Calu3 (cell line): ENCODE results near the gene TSNAXIP1. TPM values are rescaled to one million over a fixed set of nuclear protein-coding genes. Genes with fewer than 3 reads are reported as not detected.

Experiments used
- BruUV-seq: library from RNA; stranded (reverse); fragments of 400-500 nt; replicated peaks from 2 replicates; lab custom pipeline; 2021; lab: Mats Ljungman, UMichigan
- CTCF ChIA-PET: fragments of 300-600 bp; sonication (Branson Sonifier 250); formaldehyde crosslinking; loops from one replicate; lab custom pipeline; 2022; ENCODE audit warnings: antibody characterized with exemption; lab: Charles Lee
- DNase-seq: peaks from one replicate; pipeline ENCODE4 v3.0.0; 2022
- H3K27ac Mint-ChIP-seq: one replicate; pipeline ENCODE4 v1.8.0; 2022; ENCODE audit warnings: mixed read lengths; ENCODE audit not compliant: unreplicated experiment
- H3K27me3 Mint-ChIP-seq: one replicate; pipeline ENCODE4 v1.8.0; 2022; ENCODE audit warnings: mixed read lengths; ENCODE audit not compliant: unreplicated experiment
- H3K36me3 Mint-ChIP-seq: one replicate; pipeline ENCODE4 v1.8.0; 2022; ENCODE audit warnings: mild to moderate bottlenecking, moderate library complexity, mixed read lengths; ENCODE audit not compliant: insufficient read depth, unreplicated experiment
- H3K4me1 Mint-ChIP-seq: one replicate; pipeline ENCODE4 v1.8.0; 2022; ENCODE audit warnings: mild to moderate bottlenecking, low read depth, mixed read lengths; ENCODE audit not compliant: unreplicated experiment
- H3K4me3 Mint-ChIP-seq: one replicate; pipeline ENCODE4 v1.8.0; 2022; ENCODE audit warnings: mild to moderate bottlenecking, low read depth, moderate library complexity, mixed read lengths; ENCODE audit not compliant: unreplicated experiment
- H3K9me3 Mint-ChIP-seq: one replicate; pipeline ENCODE4 v1.8.0; 2022; ENCODE audit warnings: low read depth, mixed read lengths; ENCODE audit not compliant: unreplicated experiment
- CTCF ChIP-seq: fragments of 200-600 bp; IDR thresholded peaks from one replicate; pipeline ENCODE4 v1.8.0; 2022; ENCODE audit warnings: antibody characterized with exemption; ENCODE audit not compliant: unreplicated experiment
- intact Hi-C: fragments of 100-400 bp; cut with micrococcal nuclease; formaldehyde crosslinking; loops from one replicate; pipeline ENCODE4 v1.10.0; 2022; ENCODE audit not compliant: unreplicated experiment
- total RNA-seq: library from RNA; stranded (reverse); gene quantifications from 2 replicates; pipeline ENCODE4 v1.2.3, GENCODE V29; 2022

The TSNAXIP1 gene
- total RNA-seq, 1 experiment from 2014 or later: 1.0 TPM

- no peaks in the 10 kb centered on the region for H3K27me3 Mint-ChIP-seq
- H3K36me3 Mint-ChIP-seq: peaks cover 61% of the 10 kb centered on the region
- peak; percentile 47 for DNase-seq
- H3K4me1 Mint-ChIP-seq: peaks cover 25% of the 10 kb centered on the region
- H3K4me3 Mint-ChIP-seq: peak within 1 kb of the TSS; percentile 87
- intact Hi-C loops: no loop called here
- no peaks in the 10 kb centered on the region for H3K9me3 Mint-ChIP-seq
- no peak for TF ChIP-seq CTCF
- peak within 1 kb of the TSS; percentile 90 for H3K27ac Mint-ChIP-seq
- CTCF ChIA-PET: interaction anchor here (0.6 to 1.5 kb wide), 4 partner anchors 11 to 161 kb away, joined by 3 to 6 read pairs (median 4); no protein-coding TSS in a partner anchor
- no TSS peak for BruUV-seq
These were observed 40.6 kb downstream of the TSNAXIP1 start, which contains the start of gene CENPT for GRCh38 chr16:67847064-67847861. Gene CENPT, minus strand, starts transcription at chr16:67847693. Its CDS starts 13,834 bp downstream, at chr16:67833859.

GRCh38 chr16:67848118-67848517, 41.4 kb downstream of the TSNAXIP1 start:
- intact Hi-C loops: no loop called here
- peaks cover 20% of the 10 kb centered on the region for H3K4me1 Mint-ChIP-seq
- peak overlapping the region; percentile 77 for H3K27ac Mint-ChIP-seq

GRCh38 chr16:67853670-67854069, 47.0 kb downstream of the TSNAXIP1 start:
- H3K9me3 Mint-ChIP-seq: no peaks in the 10 kb centered on the region
- TF ChIP-seq CTCF: no peak
- H3K27ac Mint-ChIP-seq: no peak overlapping the region
- H3K27me3 Mint-ChIP-seq: no peaks in the 10 kb centered on the region
- peaks cover 48% of the 10 kb centered on the region for H3K36me3 Mint-ChIP-seq
- H3K4me1 Mint-ChIP-seq: peaks cover 33% of the 10 kb centered on the region
- CTCF ChIA-PET: no interaction called here
- DNase-seq: no peak
- BruUV-seq: no TSS peak
- intact Hi-C loops: no loop called here
- H3K4me3 Mint-ChIP-seq: no peak overlapping the region

More at GRCh38 chr16:67848118-67848517, 41.4 kb downstream of the TSNAXIP1 start:
- CTCF ChIA-PET: interaction anchor here (0.7 to 1.5 kb wide), 3 partner anchors 10 to 27 kb away, joined by 3 to 4 read pairs (median 3); no protein-coding TSS in a partner anchor
- no peak for DNase-seq
- Mint-ChIP-seq H3K36me3 (peaks cover 52% of the 10 kb centered on the region), H3K27me3 (no peaks in the 10 kb centered on the region), H3K4me3 (peak overlapping the region; percentile 87), H3K9me3 (no peaks in the 10 kb centered on the region)
- BruUV-seq: no TSS peak
- no peak for TF ChIP-seq CTCF

- Mint-ChIP-seq H3K4me3 (no peak overlapping the region), H3K36me3 (peaks cover 55% of the 10 kb centered on the region), H3K27me3 (no peaks in the 10 kb centered on the region), H3K27ac (no peak overlapping the region), H3K4me1 (peaks cover 42% of the 10 kb centered on the region), H3K9me3 (no peaks in the 10 kb centered on the region)
- no peak for DNase-seq
- CTCF ChIA-PET: interaction anchor here (0.5 to 0.6 kb wide), 2 partner anchors 291 to 960 kb away, joined by 3 read pairs; no protein-coding TSS in a partner anchor
- BruUV-seq: no TSS peak
- intact Hi-C loops: no loop called here
- TF ChIP-seq CTCF: no peak
These were observed 49.1 kb downstream of the TSNAXIP1 start for GRCh38 chr16:67855789-67856188.
